T-helper 1 cell treated with Interleukin-12 subunit alpha and Interleukin-12 subunit beta and Interleukin-4 antibody, amounts not matched to agents 30 μg/mL and 1 μg/mL, for 36 hours (primary cell): ENCODE measurements around the gene ADIG.

ENCODE experiments used
- H3K27ac Mint-ChIP-seq: one replicate; pipeline ENCODE4 v1.8.0; 2021; ENCODE audit warnings: mild to moderate bottlenecking, mixed read lengths
- H3K27me3 Mint-ChIP-seq: one replicate; pipeline ENCODE4 v1.8.0; 2021; ENCODE audit warnings: low read depth, mixed read lengths
- H3K36me3 Mint-ChIP-seq: one replicate; pipeline ENCODE4 v1.8.0; 2021; ENCODE audit warnings: low read depth, mixed read lengths
- H3K4me1 Mint-ChIP-seq: one replicate; pipeline ENCODE4 v1.8.0; 2021; ENCODE audit warnings: low read depth, mixed read lengths
- H3K4me3 Mint-ChIP-seq: one replicate; pipeline ENCODE4 v1.8.0; 2021; ENCODE audit warnings: mild to moderate bottlenecking, moderate library complexity, mixed read lengths
- H3K9me3 Mint-ChIP-seq: one replicate; pipeline ENCODE4 v1.8.0; 2021; ENCODE audit warnings: mixed read lengths

Gene ADIG

DNA sequence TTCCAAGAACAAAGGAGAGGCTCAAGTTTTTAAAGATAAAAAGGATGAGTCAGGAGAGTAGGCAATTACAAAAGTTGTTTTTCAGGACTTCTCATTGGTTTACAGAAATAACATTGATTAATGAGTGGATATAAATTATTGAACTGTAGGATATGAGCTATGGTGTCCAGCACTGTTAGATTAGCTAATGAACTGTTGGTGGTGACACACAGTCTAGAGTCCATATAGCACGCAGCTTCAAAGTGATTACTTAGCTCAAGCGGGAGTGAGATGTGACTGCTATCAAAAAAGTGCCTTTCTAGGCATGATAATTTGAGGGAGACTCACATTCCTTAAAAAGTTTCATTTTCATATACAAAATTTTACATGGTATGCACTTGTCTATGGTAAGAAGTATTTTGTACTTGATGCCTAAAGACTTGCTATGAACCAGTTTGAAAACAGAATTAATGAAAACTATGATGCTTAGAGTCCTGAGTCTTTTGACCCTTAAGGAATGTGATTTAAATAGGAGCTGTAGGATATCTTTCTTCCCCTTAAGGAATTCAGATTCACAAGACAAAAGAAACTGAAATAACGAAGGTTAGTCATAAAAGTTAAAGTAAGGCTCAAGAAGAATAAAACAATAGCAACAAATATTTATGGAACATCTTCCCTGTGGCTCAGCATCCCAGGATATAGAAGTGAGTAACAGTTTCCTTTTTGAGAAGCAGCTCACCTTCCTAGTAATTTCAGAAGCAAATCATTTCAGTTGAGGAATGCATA is 22.2 kb upstream of the ADIG start:
- no peaks in the 10 kb centered on the region for H3K9me3 Mint-ChIP-seq
- H3K4me1 Mint-ChIP-seq, result no peaks in the 10 kb centered on the region
- H3K36me3 Mint-ChIP-seq, result peaks cover 37% of the 10 kb centered on the region
- no peak overlapping the region for H3K27ac Mint-ChIP-seq
- H3K4me3 Mint-ChIP-seq, result no peak overlapping the region
- H3K27me3 Mint-ChIP-seq, result no peaks in the 10 kb centered on the region

DNA sequence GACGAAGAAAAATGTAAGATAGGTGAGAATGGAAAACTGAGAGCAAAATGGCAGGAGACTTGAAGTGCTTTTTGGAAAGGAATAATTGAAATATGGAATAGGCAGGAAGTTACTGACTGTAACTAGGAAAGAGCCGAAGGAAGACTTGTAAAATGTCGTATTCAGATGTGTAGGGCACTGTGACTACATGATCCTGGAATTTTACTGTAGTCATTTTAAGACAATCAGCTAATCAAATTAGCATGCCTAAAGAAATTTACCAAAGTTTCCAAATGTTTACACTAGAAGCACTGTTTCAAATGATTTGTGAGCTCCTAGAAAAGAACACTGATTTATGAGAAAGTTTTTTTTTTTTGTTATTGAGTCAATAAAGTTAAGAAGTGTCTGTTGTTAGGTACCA is 21.2 kb upstream of the ADIG start:
- peaks cover 33% of the 10 kb centered on the region for H3K36me3 Mint-ChIP-seq
- no peaks in the 10 kb centered on the region for H3K9me3 Mint-ChIP-seq
- no peaks in the 10 kb centered on the region for H3K4me1 Mint-ChIP-seq
- H3K27me3 Mint-ChIP-seq, result no peaks in the 10 kb centered on the region
- H3K4me3 Mint-ChIP-seq, result no peak overlapping the region
- no peak overlapping the region for H3K27ac Mint-ChIP-seq

DNA sequence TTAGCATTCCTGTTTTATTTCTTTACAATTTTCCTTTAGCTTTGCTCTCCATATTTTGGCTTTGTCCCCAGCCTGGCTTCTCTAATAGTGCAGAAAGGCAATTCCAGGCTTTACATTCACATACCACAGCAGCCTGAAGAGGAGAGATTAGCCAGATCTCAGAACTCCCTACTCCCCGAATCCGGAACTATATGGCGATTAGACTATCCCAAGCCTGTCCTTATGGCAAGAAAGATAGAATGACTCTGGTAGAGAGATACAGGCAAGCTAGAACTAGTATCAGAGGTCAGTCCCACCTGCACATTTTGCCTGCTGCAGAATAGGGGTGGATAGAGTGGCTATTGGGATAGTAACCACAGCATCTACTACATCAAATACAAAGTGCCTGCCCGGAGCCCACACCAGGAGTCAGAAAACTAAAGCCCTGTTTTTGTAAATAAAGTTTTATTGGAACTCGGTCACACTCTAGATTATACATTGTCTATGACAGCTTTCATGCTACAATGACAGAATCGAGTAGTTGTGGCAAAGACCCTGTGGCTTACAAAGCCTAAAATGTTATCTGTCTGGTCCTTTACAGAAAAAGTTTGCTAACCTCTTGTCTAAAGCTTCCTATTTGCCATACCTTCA is 17.1 kb upstream of the ADIG start:
- Mint-ChIP-seq H3K36me3 (peaks cover 30% of the 10 kb centered on the region), H3K4me1 (no peaks in the 10 kb centered on the region), H3K9me3 (no peaks in the 10 kb centered on the region), H3K27ac (no peak overlapping the region), H3K27me3 (no peaks in the 10 kb centered on the region), H3K4me3 (no peak overlapping the region)

DNA sequence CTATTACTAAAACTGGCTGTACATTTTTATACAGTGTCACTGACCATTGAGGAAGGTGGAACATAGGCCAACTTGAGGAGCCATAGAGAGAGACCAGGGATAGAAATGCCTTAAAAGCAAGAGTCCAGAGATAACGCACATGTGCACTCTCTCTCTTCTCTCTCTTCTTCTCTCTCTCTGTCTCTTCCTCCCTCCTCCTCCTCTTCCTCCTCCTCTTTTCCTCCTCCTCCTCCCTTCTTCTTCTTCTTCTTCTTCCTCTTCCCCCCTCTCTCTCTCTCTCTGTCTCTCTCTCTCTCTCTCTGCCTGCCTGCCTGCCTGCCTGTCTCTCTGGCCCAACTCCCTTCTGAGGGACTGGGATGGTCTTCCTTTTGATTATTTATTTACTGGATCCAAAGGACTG is 16.3 kb upstream of the ADIG start:
- no peaks in the 10 kb centered on the region for H3K9me3 Mint-ChIP-seq
- H3K4me1 Mint-ChIP-seq, result no peaks in the 10 kb centered on the region
- H3K27ac Mint-ChIP-seq, result no peak overlapping the region
- H3K4me3 Mint-ChIP-seq, result no peak overlapping the region
- peaks cover 25% of the 10 kb centered on the region for H3K36me3 Mint-ChIP-seq
- H3K27me3 Mint-ChIP-seq, result no peaks in the 10 kb centered on the region

DNA sequence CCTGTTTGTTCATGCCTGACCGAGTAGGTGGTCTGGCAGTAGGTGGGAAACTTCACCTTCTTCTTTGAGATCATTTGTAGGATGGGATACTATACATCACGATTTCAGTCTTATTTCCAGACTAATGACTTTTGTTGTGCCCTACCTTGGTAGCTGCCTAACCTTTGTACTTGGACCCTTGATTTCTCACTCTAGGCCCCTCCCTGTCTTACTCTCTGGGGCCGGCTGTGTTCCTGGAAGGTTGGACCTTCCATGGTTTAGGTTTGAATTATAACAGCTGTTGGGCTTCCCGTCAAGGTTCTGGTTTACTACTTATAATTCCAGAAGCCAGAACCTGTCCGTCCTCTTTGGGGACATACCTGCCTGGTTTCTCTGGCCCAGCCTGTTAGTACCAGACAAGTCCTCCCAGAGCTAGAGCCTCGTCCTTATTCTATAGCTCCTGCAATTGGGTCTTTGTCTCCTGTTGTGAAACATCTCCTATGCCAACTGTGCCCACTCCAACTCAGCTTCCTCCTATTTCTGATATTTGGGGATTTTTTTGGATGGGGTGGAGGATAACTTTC is 14.9 kb upstream of the ADIG start:
- Mint-ChIP-seq H3K4me3 (no peak overlapping the region), H3K27me3 (no peaks in the 10 kb centered on the region), H3K27ac (no peak overlapping the region)

DNA sequence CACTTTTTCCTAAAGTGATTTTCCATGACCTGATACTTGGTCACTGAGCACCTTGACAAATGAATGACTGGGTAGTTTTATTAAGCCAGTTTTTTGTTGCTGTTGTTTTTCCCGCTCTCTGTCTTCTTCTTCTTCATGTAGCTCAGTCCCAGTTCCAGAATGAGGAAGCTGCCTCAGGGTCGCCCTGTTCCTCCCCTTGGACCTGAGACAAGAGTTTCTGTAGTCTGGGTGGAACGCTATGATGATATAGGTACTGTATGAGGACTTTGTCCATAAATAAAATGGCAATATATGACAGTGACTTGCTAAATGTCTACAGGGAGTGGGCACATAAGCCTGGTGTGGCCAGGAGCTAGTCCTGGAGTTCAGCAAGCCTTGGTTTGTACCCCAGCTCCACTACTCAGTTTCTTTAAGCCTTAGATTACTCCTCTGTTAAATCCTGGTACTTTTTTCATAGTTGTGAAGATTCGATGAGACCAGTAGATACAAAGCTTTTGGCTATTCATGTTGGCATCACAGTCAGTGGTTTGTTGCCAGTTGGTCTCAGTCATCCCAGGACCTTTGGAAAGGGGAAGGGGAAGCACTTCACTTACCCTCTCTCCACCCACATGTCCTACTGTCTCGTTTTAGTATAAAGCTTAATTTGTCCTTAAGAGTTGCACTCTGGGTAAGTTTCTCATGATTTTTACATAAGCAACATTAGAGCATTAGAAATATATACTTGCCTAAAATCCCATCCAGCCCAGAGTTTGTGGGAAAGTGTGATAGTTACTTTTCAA is 11.1 kb upstream of the ADIG start:
- no peaks in the 10 kb centered on the region for H3K9me3 Mint-ChIP-seq
- H3K4me1 Mint-ChIP-seq, result no peaks in the 10 kb centered on the region
- H3K4me3 Mint-ChIP-seq, result no peak overlapping the region
- H3K36me3 Mint-ChIP-seq, result peaks cover 28% of the 10 kb centered on the region
- no peak overlapping the region for H3K27ac Mint-ChIP-seq
- no peaks in the 10 kb centered on the region for H3K27me3 Mint-ChIP-seq

More for the DNA sequence above, 14.9 kb upstream of the ADIG start:
- Mint-ChIP-seq H3K36me3 (peaks cover 23% of the 10 kb centered on the region), H3K4me1 (no peaks in the 10 kb centered on the region), H3K9me3 (no peaks in the 10 kb centered on the region)

DNA sequence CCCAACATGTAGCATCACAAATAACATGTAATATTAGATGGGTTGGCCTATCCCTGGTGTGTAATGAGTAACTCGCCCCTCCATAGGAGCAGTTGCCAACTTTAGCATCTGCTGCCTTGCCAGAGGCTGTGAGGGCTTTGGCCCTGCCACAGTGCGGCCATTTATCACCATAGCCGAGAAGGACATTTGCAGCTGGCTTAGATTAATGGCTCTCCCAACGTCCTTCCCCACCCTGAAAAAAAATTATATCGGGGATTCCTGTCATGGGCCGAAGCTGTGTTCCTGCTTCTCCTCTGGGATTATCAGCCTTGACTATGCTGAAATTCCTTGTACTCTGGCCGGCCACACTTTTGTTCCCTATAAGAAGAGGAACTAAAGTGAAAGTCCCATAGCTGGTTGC is 7.6 kb upstream of the ADIG start:
- H3K36me3 Mint-ChIP-seq, result peaks cover 29% of the 10 kb centered on the region
- no peaks in the 10 kb centered on the region for H3K27me3 Mint-ChIP-seq
- no peak overlapping the region for H3K4me3 Mint-ChIP-seq
- H3K4me1 Mint-ChIP-seq, result no peaks in the 10 kb centered on the region
- H3K27ac Mint-ChIP-seq, result no peak overlapping the region
- H3K9me3 Mint-ChIP-seq, result no peaks in the 10 kb centered on the region

DNA sequence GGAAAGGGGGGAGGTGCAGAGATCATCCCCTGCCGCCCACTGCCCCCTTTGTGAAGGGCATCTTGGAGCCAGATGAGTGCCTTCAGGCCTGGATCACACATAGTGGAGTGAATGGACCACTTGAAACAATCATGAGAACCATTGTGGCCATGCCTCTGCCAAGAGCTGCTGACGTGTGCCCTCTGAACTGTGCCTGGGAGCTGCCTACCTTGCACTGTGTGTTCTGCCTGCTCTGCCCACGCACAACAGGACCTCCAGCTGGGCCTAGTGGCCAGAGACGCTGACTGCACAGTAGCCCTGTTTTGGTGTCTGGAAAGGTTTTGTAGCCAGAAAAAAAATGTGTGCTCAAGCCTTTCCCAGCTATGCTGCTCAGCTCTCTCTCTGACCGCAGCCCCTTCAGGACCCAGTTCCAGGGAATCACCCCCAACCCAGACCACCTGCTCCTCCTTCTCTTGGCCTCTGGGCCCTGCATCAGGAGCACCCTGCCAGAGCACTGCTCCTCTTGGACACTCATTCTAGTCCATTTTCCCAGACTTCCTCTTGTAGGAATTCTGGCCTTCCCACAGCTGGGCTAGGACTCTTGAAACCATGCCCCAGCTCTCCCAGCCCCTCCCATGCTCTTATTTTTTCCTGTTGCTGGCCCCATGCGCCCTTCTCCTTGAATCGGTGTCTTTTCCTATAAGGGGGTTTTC is 1.6 kb upstream of the ADIG start:
- no peaks in the 10 kb centered on the region for H3K27me3 Mint-ChIP-seq
- H3K4me1 Mint-ChIP-seq, result no peaks in the 10 kb centered on the region
- H3K27ac Mint-ChIP-seq, result no peak overlapping the region
- peaks cover 17% of the 10 kb centered on the region for H3K36me3 Mint-ChIP-seq
- H3K4me3 Mint-ChIP-seq, result no peak overlapping the region
- no peaks in the 10 kb centered on the region for H3K9me3 Mint-ChIP-seq

DNA sequence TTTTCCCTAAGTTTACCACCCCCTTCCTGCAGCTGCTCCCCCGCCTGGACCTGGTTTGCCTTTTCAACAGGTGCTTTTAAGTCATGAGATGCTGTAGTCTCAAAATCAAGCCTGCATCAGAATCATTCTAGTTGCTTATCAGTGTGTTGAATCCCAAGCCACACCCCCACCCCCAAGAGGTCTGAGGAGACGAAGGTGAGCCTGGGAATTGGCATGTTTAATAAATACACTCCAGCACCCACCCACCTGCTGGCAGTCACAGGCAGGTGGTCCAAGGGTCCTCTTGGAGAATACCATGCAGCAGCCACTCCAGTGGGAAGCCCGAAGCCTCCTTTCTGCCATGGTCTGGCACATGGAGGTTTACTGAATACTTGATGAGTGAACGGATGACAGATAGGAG is 1.1 kb upstream of the ADIG start:
- Mint-ChIP-seq H3K36me3 (peaks cover 11% of the 10 kb centered on the region), H3K4me3 (no peak overlapping the region), H3K27me3 (no peaks in the 10 kb centered on the region), H3K4me1 (no peaks in the 10 kb centered on the region), H3K27ac (no peak overlapping the region), H3K9me3 (no peaks in the 10 kb centered on the region)

DNA sequence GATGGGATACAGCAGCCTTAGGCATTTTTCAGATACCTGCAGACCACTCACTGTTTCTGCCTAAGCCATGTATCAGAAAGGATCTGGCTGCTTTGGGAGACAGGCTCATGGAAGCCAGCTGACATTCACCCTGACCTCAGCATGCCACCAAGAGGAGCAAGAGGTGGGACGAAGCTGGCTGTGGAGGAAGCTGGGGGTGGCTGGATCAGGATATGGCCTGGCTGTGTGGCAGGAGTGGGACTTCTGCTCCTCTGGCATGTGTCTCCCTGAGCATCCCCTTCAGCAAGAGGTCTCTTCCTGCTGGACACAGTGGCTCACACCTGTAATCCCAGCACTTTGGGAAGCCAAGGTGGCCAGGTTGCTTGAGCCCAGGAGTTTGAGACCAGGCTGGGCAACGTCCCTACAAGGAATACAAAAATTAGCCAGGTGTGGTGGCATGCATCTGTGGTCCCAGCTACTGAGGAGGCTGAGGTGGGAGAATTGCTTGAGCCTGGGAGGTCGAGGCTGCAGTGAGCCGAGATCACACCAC is 897 bp downstream of the ADIG start:
- peaks cover 1% of the 10 kb centered on the region for H3K36me3 Mint-ChIP-seq
- no peak overlapping the region for H3K4me3 Mint-ChIP-seq
- H3K9me3 Mint-ChIP-seq, result no peaks in the 10 kb centered on the region
- H3K27ac Mint-ChIP-seq, result no peak overlapping the region
- H3K27me3 Mint-ChIP-seq, result no peaks in the 10 kb centered on the region
- no peaks in the 10 kb centered on the region for H3K4me1 Mint-ChIP-seq

DNA sequence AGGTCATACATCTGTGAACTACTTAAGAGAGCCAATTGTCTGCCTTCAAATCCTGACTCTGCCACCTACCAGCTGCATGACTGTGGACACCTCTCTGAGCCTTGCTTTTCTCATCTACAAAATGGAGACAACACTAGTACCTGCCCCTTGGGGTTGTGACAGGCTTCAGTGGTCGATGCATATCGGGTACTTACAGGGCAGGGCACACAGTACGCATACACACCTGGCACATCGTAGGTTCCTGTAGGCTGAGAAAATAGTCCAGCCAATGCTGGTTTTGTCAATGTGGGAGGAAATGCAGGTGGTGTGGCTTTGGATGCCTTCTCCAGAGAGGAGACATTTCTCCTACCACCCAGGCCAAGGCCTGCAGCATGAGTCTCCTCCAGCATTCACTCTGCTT is 2.3 kb downstream of the ADIG start:
- Mint-ChIP-seq H3K4me1 (no peaks in the 10 kb centered on the region), H3K27ac (no peak overlapping the region), H3K27me3 (no peaks in the 10 kb centered on the region), H3K4me3 (no peak overlapping the region), H3K36me3 (no peaks in the 10 kb centered on the region), H3K9me3 (no peaks in the 10 kb centered on the region)

DNA sequence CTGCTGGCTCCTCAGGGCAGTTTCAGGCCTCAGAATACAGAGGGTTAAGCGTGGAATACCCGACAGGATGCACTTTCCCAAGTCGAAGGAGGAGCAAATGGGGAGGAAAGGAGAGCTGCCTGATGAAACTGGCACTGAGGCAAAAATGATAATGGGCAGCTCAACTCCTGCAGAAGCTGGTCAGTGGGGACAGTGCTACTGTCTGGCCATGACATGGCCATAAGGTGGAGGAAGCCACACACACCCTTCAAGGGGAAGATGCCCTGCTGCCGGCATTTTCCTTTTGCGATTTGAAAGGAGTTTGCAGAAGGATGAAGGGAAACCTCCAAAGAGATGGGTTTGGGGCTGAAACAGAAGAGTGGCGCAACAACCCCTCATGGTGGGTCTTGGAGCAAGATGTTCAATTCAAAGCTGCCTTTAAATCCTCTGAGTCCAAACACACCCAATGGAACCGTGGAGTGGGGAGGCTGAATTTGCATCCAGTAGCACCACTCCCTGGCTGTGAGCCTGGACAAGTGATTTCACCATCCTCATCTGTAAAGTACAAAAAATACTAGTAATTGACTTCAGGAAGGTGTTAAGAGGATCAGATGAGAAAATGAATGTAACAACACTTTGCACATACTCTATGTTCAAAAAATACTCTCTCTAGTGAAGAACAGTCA is 3.2 kb downstream of the ADIG start:
- no peaks in the 10 kb centered on the region for H3K36me3 Mint-ChIP-seq
- H3K4me1 Mint-ChIP-seq, result no peaks in the 10 kb centered on the region
- H3K27me3 Mint-ChIP-seq, result no peaks in the 10 kb centered on the region
- H3K9me3 Mint-ChIP-seq, result no peaks in the 10 kb centered on the region
- no peak overlapping the region for H3K4me3 Mint-ChIP-seq
- no peak overlapping the region for H3K27ac Mint-ChIP-seq

DNA sequence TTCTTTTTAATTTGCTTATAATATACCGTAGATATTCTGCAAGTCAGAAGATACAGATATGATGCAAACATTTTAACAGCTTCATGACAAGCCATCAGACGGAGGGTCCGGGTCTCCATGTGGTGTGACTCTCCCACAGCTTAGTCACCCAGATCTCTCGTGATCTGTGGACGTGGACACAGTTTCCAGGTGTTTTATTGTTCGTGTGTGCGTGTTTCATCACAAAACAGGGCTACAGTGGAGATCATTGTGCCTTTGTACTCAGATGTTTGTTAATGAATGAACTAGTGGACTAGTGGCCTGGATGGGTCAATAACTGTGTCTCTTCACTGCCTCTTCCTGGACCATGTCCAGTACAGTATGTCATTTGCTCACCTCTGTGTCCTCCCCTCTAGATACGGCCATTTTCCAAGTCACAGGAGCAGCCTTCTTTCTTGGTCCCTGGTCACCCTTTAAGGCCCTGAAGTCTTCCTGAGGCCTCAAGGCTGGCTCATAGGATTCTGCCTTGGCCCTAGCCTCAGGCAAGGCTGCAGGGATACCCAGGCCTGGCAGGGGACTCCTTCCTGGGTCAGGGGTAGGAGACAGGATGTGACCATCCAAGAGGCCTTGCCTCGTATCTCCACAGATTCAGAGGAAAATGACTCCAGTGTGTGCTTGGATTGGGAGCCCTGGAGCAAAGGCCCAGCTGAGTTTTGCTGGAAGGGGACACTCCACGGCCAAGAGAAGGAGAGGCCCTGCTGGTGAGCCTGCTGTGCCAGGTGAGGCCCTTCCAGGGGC is 4.6 kb downstream of the ADIG start:
- H3K9me3 Mint-ChIP-seq, result no peaks in the 10 kb centered on the region

More for the DNA sequence above, 4.6 kb downstream of the ADIG start:
- H3K27ac Mint-ChIP-seq, result no peak overlapping the region
- no peaks in the 10 kb centered on the region for H3K4me1 Mint-ChIP-seq
- H3K4me3 Mint-ChIP-seq, result no peak overlapping the region
- H3K27me3 Mint-ChIP-seq, result no peaks in the 10 kb centered on the region
- H3K36me3 Mint-ChIP-seq, result no peaks in the 10 kb centered on the region
